ENCODE data around the gene PHIP.

PHIP gene

GRCh38 chr6:79009819-79010218 is 68.2 kb downstream of the PHIP start:
- no peak for DNase-seq (ENCODE audit: low read depth)

DNA sequence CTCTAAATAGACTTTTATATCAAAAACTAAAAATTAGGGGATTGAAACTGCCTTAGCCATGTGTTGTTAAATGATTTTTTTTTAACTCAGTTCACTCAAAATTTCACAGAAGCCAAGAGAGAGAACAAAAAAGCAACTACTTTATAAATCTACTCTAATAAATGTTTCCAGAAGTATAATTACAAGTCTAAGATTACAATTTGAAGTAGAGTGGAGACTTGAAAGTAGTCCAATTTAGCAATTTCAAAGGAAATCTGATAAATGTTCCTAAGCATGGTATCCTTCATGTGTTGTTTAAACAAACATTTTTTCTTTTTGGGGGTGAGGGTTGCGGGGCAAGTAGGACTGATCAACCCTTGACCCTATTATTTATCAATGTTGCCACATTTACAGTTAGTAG is 72.6 kb downstream of the PHIP start:
- no peak for DNase-seq (ENCODE audit: low read depth)

DNA sequence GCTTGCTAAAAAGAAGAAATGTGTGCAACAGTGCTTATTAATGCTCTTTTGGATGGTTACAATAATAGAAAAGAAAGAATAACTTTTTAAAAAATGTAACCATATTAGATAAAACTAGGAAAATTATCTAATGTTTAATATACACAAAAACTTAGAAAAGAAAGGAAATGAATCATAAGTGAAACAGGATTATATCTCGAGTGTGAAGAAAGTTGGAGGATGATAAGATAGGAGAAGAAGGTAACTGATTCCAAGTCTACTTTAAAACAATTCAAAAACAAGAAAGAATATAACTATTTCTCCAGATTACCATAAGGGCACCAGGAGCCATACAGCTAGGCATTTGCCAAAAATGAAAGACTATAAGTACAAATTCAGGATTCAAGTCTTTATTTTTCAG is 73.0 kb downstream of the PHIP start:
- peak; percentile 32 for DNase-seq (ENCODE audit: low read depth)

GRCh38 chr6:79004239-79004638 is 73.8 kb downstream of the PHIP start:
- no peak for DNase-seq (ENCODE audit: low read depth)

- DNase-seq (ENCODE audit: low read depth): no peak
Measured at GRCh38 chr6:79001415-79001814, 76.6 kb downstream of the PHIP start.

DNA sequence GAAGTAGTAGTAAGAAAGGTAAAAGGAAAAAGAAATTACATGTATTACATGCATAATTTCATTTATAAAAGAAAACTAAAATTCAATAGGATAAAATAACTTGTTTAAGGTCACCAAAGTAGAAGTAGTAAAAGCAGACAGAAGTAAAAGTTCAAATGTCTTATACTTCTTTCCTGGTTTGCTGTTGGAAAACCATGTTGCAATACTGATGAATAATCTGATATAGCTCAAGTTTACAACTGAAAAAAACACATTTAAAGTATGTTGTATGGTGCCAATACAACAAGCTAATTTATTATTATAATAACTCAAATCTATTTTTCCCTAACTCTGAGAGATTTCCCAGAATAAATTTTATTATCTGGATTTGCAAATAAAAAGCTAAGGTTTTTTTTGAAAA is 78.3 kb downstream of the PHIP start:
- peak; percentile 41 for DNase-seq (ENCODE audit: low read depth)

- peak; percentile 59 for DNase-seq (ENCODE audit: low read depth)
Measured at GRCh38 chr6:78995946-78996345, 82.1 kb downstream of the PHIP start.

DNA sequence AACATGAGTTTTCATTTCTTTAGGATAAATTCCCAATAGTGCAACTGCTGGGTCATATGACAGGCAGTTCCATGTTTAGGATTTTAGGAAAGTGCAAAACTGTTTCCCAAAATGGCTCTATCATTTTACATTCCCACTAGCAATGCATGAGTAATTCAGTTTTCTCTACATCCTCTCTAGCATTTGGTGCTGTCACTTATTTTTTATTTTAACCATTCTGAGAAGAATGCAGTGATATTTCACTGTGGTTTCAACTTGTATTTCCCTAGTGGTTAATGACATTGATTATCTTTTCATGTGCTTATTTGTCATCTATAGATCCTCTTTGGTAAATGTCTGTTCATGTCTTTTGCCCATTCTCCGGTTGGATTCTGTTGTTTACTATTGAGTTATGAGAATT is 82.7 kb downstream of the PHIP start:
- no peak for DNase-seq (ENCODE audit: low read depth)

DNA sequence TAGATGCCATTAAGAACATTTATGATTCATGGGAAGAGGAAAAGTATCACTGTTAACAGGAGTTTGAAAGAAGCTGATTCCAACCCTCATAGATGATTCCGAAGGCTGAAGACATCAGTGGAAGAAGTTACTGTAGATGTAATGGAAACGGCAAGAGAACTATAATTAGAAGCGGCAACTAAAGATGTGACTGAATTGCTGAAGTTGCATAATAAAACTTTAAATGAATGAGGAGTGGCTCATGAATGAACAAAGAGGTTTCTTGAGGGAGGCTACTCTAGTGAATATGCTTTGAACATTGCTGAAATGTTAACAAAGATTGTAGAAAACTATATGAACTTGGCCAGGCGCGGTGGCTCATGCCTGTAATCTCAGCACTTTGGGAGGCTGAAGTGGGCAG is 84.1 kb downstream of the PHIP start:
- DNase-seq (ENCODE audit: low read depth): no peak

DNA sequence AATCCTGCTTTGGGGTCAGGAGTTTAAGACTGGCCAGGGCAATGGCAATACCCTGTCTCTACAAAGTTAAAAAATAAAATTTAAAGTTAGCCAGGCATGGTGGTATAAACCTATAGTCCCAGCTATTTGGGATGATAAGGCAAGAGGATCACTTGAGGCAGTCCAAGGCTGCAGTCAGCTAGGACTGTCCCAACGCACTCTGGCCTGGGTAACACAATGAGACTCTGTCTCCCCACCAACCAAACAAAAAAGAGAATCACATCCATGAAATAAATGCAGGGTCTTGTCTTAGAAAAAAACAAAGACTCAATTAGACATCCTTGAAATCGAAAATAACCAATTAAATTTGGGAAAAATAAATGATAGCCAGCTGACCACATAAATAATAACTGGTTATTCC is 88.9 kb downstream of the PHIP start:
- no peak for DNase-seq (ENCODE audit: low read depth)

- no peak for DNase-seq (ENCODE audit: low read depth)
Measured at GRCh38 chr6:78986161-78986560, 91.9 kb downstream of the PHIP start.

GRCh38 chr6:78984225-78984950 is 93.7 kb downstream of the PHIP start:
- no peak for DNase-seq (ENCODE audit: low read depth)

- no peak for DNase-seq (ENCODE audit: low read depth)
Measured at GRCh38 chr6:78967191-78967590, 110.9 kb downstream of the PHIP start.

DNA sequence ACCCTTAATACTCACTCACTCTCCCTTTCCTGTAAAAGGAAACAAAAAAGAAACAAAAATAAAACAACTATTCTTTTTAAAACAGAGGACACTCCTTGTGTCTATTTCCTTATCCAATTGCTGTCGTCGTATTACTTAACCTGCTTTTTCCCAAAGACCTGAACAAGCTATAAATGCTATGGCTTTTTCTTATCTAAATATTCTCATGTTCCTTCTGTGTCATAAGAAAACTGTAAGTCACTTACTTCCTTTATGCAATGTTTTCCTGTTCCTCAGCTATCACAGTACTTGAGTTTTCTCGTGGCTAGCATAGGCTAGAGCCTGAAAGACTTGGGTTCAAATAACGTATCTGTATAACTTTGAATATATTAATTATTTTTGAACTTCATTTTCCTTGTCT is 111.5 kb downstream of the PHIP start:
- no peak for DNase-seq (ENCODE audit: low read depth)

- DNase-seq (ENCODE audit: low read depth): no peak
Measured at GRCh38 chr6:78962448-78962847, 115.6 kb downstream of the PHIP start.

DNA sequence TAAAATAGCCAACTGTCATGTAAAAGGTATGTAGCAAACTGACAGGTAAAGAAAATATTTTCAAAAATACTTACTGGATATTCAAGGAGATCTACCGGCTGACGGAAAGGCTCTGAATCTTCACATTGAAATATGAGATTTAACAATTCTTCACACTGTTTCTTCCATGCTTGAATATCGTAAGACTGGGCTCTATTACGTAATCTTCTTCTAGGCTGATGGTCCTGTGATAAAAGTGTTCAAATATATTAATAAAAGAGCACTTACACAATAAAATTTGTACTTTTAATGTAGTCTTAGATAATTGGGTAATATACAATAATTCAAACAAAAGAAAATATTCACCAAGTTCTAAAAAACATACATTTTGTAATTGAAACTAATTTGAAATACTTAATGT is 123.3 kb downstream of the PHIP start:
- DNase-seq (ENCODE audit: low read depth): no peak

GRCh38 chr6:78953798-78954197 is 124.3 kb downstream of the PHIP start:
- DNase-seq (ENCODE audit: low read depth): no peak

DNA sequence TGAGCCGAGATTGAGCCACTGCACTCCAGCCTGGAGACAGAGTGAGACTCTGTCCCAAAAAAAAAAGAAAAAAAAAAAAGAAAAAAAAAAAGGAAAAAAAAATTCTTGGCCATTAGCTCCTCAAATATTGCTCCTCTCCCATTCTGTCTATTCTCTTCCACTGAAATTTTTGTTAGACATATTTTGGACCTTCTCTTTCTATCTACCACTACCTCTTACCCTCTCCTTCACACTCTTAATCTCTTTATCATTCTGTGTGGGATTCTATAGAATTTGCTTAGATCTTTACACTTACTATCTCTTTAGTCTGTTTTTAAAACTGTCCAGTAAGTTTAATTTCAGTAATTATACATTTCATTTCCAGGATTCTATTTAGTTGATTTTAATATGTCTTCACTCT is 125.7 kb downstream of the PHIP start:
- no peak for DNase-seq (ENCODE audit: low read depth)

DNA sequence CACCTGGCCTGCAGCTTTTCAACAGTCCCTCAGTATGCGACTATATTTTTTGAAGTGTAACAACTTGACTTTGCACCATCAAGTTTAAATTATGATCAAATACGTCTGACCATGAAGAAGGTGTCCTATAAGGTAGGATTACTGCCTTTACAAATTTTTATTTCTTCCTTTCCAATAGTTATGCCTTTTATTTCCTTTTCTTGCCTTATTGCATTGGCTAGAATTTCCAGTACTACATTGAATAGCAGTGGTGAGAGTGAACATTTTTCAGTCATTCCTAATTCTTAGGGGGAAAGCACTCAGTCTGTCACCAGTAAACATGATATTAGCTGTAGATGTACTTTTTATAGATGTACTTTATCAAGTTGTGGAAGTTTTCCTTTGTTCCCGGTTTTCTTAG is 129.3 kb downstream of the PHIP start:
- DNase-seq (ENCODE audit: low read depth): no peak

GRCh38 chr6:78947962-78948361 is 130.1 kb downstream of the PHIP start:
- peak; percentile 72 for DNase-seq (ENCODE audit: low read depth)

- peak; percentile 72 for DNase-seq (ENCODE audit: low read depth)
Measured at GRCh38 chr6:78947529-78947928, 130.5 kb downstream of the PHIP start.

GRCh38 chr6:78942446-78942845 is 135.6 kb downstream of the PHIP start:
- DNase-seq (ENCODE audit: low read depth): peak; percentile 73

GRCh38 chr6:78936515-78936914 is 141.5 kb downstream of the PHIP start:
- no peak for DNase-seq (ENCODE audit: low read depth)

DNA sequence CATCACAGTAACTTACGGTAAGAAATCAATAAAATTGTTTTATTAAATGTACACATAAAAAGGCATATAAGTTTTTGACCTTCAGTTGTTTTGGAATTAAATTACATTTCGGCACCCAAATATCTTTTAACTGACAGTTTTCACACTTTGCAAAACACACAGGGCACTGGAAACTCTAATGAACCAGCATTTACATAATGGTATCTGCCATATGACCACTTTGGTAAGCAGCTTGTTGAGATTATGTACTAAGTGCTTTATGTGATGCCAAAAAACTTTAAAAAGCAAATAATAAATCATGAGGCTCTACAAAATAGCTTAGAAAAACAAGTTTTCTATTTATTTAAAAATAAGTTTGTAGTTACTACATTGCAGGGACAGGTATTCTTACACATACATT is 142.5 kb downstream of the PHIP start:
- no peak for DNase-seq (ENCODE audit: low read depth)

GRCh38 chr6:78925317-78925716 is 152.7 kb downstream of the PHIP start:
- no peak for DNase-seq (ENCODE audit: low read depth)

All from iris pigment epithelial cell (primary cell).